Upper lobe of left lung (tissue), 4 donors: ENCODE data around the gene WTIP.

Source experiments
- CTCF ChIP-seq, 6 experiments: fragments of 450-650 bp in 4 of 6; fragments of 200-600 bp in 2 of 6; sonication (generic) in 2 of 6; IDR thresholded peaks; one replicate each; pipeline ENCODE4 v1.5.1; 2016 to 2019; ENCODE audit warnings: antibody characterized with exemption in 6 of 6
- POLR2AphosphoS5 ChIP-seq, 2 donors: sonication (generic); formaldehyde crosslinking; IDR thresholded peaks; one replicate each; pipeline ENCODE4 v1.5.1; 2017; ENCODE audit warnings: antibody characterized with exemption in 2 of 2

- TF ChIP-seq CTCF (IDR thresholded peaks at IDR 0.05) (no peak), POLR2AphosphoS5 (IDR thresholded peaks at IDR 0.05) (no peak)
Measured at GRCh38 chr19:34461375-34462100, 20.0 kb upstream of the WTIP start.
